ENCODE data around the gene WDR82.

GRCh38 chr3:52227117-52227516, 51.3 kb downstream of the WDR82 start:
- no peak for TF ChIP-seq ZC3H10 (CRISPR knock-in tag; IDR thresholded peaks at IDR 0.05)
- no peak for TF ChIP-seq ZFP3 (CRISPR knock-in tag; IDR thresholded peaks at IDR 0.05)
- TF ChIP-seq, protein P1, sequence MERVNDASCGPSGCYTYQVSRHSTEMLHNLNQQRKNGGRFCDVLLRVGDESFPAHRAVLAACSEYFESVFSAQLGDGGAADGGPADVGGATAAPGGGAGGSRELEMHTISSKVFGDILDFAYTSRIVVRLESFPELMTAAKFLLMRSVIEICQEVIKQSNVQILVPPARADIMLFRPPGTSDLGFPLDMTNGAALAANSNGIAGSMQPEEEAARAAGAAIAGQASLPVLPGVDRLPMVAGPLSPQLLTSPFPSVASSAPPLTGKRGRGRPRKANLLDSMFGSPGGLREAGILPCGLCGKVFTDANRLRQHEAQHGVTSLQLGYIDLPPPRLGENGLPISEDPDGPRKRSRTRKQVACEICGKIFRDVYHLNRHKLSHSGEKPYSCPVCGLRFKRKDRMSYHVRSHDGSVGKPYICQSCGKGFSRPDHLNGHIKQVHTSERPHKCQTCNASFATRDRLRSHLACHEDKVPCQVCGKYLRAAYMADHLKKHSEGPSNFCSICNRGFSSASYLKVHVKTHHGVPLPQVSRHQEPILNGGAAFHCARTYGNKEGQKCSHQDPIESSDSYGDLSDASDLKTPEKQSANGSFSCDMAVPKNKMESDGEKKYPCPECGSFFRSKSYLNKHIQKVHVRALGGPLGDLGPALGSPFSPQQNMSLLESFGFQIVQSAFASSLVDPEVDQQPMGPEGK (CRISPR knock-in tag; IDR thresholded peaks at IDR 0.05; ENCODE audit: borderline replicate concordance) = no peak
- no peak for TF ChIP-seq ZNF565 (CRISPR knock-in tag; conservative IDR thresholded peaks at IDR 0.05; ENCODE audit: low read depth)
- no peak for TF ChIP-seq ZNF8 (CRISPR knock-in tag; IDR thresholded peaks at IDR 0.05)
